IgD-negative memory B cell (primary cell): ENCODE data around the gene C17orf113. TPM values are rescaled to one million over a fixed set of nuclear protein-coding genes. Genes with fewer than 3 reads are reported as not detected.

Source experiments
- H3K27ac Mint-ChIP-seq, 3 donors: one replicate each; pipeline ENCODE4 v1.8.0; 2020 to 2022; ENCODE audit warnings: mild to moderate bottlenecking in 3 of 3, mixed read lengths in 3 of 3, moderate library complexity in 1 of 3
- H3K27me3 Mint-ChIP-seq: one replicate; pipeline ENCODE4 v1.8.0; 2021; ENCODE audit warnings: mixed read lengths
- H3K36me3 Mint-ChIP-seq: one replicate; pipeline ENCODE4 v1.8.0; 2020; ENCODE audit warnings: mild to moderate bottlenecking, mixed read lengths
- H3K4me1 Mint-ChIP-seq, 3 donors: one replicate each; pipeline ENCODE4 v1.8.0; 2020 to 2022; ENCODE audit warnings: mixed read lengths in 3 of 3, mild to moderate bottlenecking in 1 of 3
- H3K4me3 Mint-ChIP-seq, 4 donors: one replicate each; pipeline ENCODE4 v1.8.0; 2020 to 2022; ENCODE audit warnings: mild to moderate bottlenecking in 4 of 4, mixed read lengths in 4 of 4, moderate library complexity in 3 of 4
- H3K9me3 Mint-ChIP-seq, 3 donors: one replicate each; pipeline ENCODE4 v1.8.0; 2020 to 2021; ENCODE audit warnings: mixed read lengths in 3 of 3, mild to moderate bottlenecking in 1 of 3
- polyA plus RNA-seq: library from polyadenylated mRNA; unstranded; fragments of 300-500 nt; fragmentation: Illumina TruSeq; gene quantifications from one replicate; pipeline ENCODE4 v1.2.3, GENCODE V29; 2021

C17orf113 gene
- 0.48 TPM for polyA plus RNA-seq

GRCh38 chr17:42050393-42051012 lies at the start of gene C17orf113:
C17orf113 (minus strand) TSS chr17:42050601; CDS start chr17:42043376, 7,225 bp downstream.
- Mint-ChIP-seq H3K36me3 (peaks cover 3% of the 10 kb centered on the region), H3K4me1 (peaks cover 5 to 11% (median 5%) of the 10 kb centered on the region in 3 donors), H3K27me3 (peaks cover 18% of the 10 kb centered on the region), H3K9me3 (no peaks in the 10 kb centered on the region), H3K4me3 (peak within 1 kb of the TSS; percentile 75 to 96 (median 88)), H3K27ac (peak within 1 kb of the TSS in 2 of 3 donors; percentile 39 to 64)

DNA sequence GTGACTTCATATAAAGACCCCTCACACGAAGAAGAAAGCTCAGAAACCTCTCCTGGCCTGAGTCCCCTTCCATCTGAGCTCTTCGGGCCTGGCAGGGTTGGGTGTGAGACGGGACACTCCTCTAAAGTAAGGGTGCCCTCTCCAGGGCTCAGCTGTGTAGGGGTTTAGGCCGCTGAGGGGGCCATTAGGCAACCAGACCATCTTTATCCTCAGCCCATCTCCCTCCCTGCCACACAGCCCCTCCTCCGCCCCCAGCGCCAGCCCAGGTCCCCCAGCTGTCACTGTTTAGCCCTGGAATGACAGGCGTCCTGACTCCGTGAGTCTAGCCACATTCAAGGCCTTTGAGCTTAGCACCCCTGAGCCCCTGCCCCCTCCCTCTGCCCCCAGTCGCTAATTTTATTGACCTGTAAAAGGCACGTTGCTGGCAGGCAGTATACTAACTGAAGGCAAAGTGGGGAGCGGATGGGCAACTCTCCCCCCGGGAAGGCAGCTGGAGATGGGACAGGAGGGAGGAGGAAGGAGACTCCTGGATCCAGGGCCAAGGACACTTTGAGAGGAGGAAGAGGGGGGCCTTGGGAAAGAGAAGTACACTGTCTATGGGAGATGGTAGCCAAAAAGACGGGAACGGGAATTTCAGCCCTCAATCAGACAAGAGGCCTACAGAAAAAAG lies 48.5 kb upstream of the C17orf113 start:
- Mint-ChIP-seq H3K9me3 (no peaks in the 10 kb centered on the region), H3K27me3 (peaks cover 11% of the 10 kb centered on the region), H3K27ac (no peak overlapping the region), H3K36me3 (peaks cover 2% of the 10 kb centered on the region), H3K4me1 (peaks cover 0 to 11% (median 5%) of the 10 kb centered on the region in 3 donors), H3K4me3 (peak overlapping the region in 3 of 4 donors; percentile 46 to 81 (median 73))

- H3K36me3 Mint-ChIP-seq, result peaks cover 2% of the 10 kb centered on the region
- H3K9me3 Mint-ChIP-seq, result no peaks in the 10 kb centered on the region
- no peak within 1 kb of the TSS for H3K27ac Mint-ChIP-seq
- H3K27me3 Mint-ChIP-seq, result peaks cover 11% of the 10 kb centered on the region
- H3K4me1 Mint-ChIP-seq, result peaks cover 0 to 11% (median 5%) of the 10 kb centered on the region in 3 donors
- peak within 1 kb of the TSS; percentile 62 to 83 (median 74) for H3K4me3 Mint-ChIP-seq
Observed at GRCh38 chr17:42097691-42098631, 47.6 kb upstream of the C17orf113 start, which contains the start of gene ZNF385C. ZNF385C (minus strand) TSS chr17:42098473; CDS start chr17:42063056, 35,417 bp downstream.

DNA sequence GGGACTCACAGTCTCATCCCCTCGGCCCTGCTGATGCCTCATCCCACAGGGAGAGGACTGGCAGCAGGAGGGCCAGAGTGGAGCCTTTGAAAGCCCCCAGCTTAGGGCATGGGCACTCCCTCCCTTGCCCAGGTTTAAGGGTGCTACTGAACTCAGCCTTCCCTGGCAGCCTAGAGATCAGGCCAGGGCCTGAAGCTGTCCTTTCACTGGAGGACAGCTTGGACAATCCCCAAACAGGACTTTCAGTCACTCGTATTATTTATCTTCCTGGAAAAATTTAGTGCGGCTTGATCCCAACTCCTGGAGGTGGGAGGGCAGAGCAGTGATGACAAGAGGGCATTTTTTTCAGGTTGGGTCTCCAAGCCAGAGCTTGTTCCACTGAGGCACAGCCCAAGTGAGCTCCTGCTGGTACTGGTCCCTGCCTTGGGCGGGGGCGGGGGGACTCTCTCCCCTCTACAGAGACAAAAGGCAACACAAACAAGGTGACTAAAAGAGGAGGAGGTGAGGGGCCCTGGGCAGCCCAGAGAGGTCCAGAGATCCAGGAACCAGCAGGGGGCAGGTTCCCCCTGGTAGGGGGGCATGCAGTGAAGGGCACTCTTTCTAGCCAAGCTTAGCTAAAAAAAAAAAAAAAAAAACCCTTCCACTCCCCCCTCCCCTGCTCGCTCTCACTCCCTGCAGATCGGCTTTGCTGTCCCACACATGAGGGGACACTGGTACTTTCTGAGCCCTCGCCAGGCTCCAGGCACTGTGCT lies 46.1 kb upstream of the C17orf113 start:
- Mint-ChIP-seq H3K27me3 (peaks cover 14% of the 10 kb centered on the region), H3K27ac (no peak overlapping the region), H3K9me3 (no peaks in the 10 kb centered on the region), H3K4me1 (peaks cover 0 to 7% (median 3%) of the 10 kb centered on the region in 3 donors), H3K4me3 (peak overlapping the region in 1 of 4 donors; percentile 84), H3K36me3 (no peaks in the 10 kb centered on the region)

DNA sequence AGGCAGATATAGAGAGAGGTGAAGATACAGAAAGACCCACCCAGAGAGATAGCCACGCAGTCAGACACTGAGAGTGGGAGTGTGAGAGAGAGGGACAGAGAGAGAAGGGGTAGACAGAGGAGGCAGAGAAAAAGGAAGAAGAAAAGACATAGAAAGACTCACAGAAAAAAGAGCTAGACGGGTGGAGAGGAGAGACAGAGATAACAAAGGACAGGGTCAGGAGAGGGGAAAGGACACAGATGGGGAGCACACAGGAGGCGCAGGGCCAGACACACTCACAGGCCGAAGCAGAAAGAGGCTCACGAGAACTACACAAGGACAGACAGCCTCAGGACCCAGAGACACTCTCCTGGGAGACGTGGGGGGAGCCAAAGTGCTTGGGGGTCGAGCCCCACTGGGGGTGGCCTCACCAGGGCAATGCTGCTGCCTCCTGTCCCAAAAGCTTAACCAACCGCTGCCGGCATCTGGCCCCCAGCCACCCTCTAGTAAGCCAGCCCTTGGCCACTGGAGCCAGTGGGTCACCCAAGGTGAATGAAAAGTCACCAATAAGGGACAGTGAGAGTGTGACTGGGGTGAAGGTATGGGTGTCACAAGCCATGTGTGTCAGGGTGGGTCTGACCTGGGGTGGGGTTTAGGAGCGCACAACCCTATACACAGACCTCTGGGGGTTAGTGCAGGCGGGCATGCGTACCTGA lies 44.1 kb upstream of the C17orf113 start:
- Mint-ChIP-seq H3K27me3 (peaks cover 14% of the 10 kb centered on the region), H3K27ac (peak overlapping the region in 1 of 3 donors; percentile 14), H3K9me3 (no peaks in the 10 kb centered on the region), H3K4me1 (peaks cover 0 to 7% (median 3%) of the 10 kb centered on the region in 3 donors), H3K4me3 (no peak overlapping the region), H3K36me3 (peaks cover 1% of the 10 kb centered on the region)

- peaks cover 0 to 6% (median 2%) of the 10 kb centered on the region in 3 donors for H3K4me1 Mint-ChIP-seq
- no peak overlapping the region for H3K4me3 Mint-ChIP-seq
- H3K36me3 Mint-ChIP-seq, result peaks cover 1% of the 10 kb centered on the region
- peaks cover 15% of the 10 kb centered on the region for H3K27me3 Mint-ChIP-seq
- no peaks in the 10 kb centered on the region for H3K9me3 Mint-ChIP-seq
- H3K27ac Mint-ChIP-seq, result no peak overlapping the region
Observed at GRCh38 chr17:42092939-42093338, 42.5 kb upstream of the C17orf113 start.

GRCh38 chr17:42090964-42091790 lies 40.8 kb upstream of the C17orf113 start:
- Mint-ChIP-seq H3K27ac (no peak overlapping the region), H3K36me3 (peaks cover 1% of the 10 kb centered on the region), H3K27me3 (peaks cover 8% of the 10 kb centered on the region), H3K4me3 (no peak overlapping the region), H3K9me3 (no peaks in the 10 kb centered on the region), H3K4me1 (no peaks in the 10 kb centered on the region)

DNA sequence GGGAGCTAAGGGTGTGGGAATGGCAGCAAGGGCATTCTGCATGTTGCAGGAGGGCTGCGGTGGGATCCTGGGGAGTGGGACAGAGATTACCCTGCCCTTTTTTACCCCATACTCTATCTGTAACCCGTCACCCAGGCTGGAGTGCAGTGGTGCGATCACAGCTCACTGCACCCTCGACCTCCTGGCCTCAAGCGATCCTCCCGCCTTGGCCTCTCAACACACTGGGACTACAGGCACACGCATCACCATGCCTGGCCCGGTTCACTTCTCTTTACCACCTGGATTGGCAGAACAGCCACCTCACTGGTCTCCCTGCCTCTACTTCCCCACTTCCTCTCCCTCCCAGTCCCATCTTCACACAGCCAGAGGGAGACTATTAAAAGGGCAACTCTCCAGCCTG lies 38.3 kb upstream of the C17orf113 start:
- Mint-ChIP-seq H3K27me3 (peaks cover 5% of the 10 kb centered on the region), H3K9me3 (no peaks in the 10 kb centered on the region), H3K27ac (no peak overlapping the region), H3K4me1 (no peaks in the 10 kb centered on the region), H3K36me3 (peaks cover 1% of the 10 kb centered on the region), H3K4me3 (peak overlapping the region in 1 of 4 donors; percentile 43)

GRCh38 chr17:42087736-42088705 lies 37.6 kb upstream of the C17orf113 start:
- no peak overlapping the region for H3K4me3 Mint-ChIP-seq
- H3K27ac Mint-ChIP-seq, result no peak overlapping the region
- H3K27me3 Mint-ChIP-seq, result peaks cover 5% of the 10 kb centered on the region
- H3K9me3 Mint-ChIP-seq, result no peaks in the 10 kb centered on the region
- no peaks in the 10 kb centered on the region for H3K4me1 Mint-ChIP-seq
- H3K36me3 Mint-ChIP-seq, result peaks cover 1% of the 10 kb centered on the region

DNA sequence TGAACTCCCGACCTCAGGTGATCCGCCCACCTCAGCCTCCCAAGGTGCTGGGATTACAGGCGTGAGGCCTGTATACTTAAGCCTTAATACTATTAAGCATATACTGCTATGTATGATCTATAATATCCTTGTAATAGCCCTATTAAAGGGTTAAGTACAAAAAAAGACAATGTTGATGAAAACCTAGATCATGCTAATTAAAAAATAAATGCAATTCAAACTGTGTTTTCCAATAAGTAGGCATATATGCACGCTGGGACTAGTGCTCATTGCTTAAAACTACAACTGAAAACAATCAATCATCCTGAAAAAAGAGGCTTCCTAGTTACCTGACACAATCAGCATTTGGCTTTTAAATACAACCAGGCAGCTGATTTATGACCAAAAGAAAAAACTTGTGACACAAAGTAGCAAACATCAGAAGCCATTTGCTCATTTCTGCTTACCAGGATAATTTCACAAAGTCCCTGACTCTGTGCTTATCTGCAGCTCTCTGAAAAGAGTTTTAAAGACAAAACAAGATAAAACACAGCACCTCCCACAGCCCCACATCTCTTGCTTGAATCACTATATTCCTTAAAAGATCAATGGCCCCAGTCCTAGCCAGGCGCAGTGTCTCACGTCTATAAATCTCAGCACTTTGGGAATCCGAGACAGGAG lies 36.8 kb upstream of the C17orf113 start:
- no peaks in the 10 kb centered on the region for H3K9me3 Mint-ChIP-seq
- peaks cover 1% of the 10 kb centered on the region for H3K36me3 Mint-ChIP-seq
- H3K4me3 Mint-ChIP-seq, result no peak overlapping the region
- no peaks in the 10 kb centered on the region for H3K4me1 Mint-ChIP-seq
- H3K27me3 Mint-ChIP-seq, result peaks cover 4% of the 10 kb centered on the region
- no peak overlapping the region for H3K27ac Mint-ChIP-seq

DNA sequence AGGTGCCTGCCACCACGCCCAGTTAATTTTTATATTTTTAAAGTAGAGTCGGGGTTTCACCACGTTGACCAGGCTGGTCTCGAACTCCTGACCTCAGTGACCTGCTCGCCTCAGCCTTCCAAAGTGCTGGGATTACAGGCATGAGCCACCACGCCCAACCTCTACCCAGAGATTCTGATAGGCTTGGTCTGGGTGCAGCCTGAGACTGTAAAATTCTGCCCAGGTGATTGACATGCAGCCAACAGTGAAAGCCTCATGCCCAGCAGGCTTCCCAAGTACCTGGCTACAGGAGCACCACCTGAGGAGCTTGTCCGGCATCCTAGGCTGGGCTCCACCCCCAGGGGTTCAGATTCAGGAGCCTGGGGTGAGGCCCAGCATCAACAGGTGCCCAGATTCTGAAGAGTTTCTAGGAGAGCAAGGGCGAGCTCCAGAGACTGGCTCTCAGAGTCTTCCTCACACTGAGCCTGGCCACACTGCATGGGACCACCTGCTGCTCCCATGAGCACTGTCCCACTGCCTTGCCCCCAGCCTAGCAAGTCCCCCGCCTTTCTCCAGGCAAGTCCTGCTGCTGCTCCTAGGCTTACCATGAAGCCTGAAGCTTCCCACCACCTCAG lies 31.2 kb upstream of the C17orf113 start:
- no peaks in the 10 kb centered on the region for H3K4me1 Mint-ChIP-seq
- no peak overlapping the region for H3K27ac Mint-ChIP-seq
- no peaks in the 10 kb centered on the region for H3K9me3 Mint-ChIP-seq
- no peaks in the 10 kb centered on the region for H3K36me3 Mint-ChIP-seq
- no peak overlapping the region for H3K4me3 Mint-ChIP-seq
- H3K27me3 Mint-ChIP-seq, result no peaks in the 10 kb centered on the region

GRCh38 chr17:42079541-42079940 lies 29.1 kb upstream of the C17orf113 start:
- no peaks in the 10 kb centered on the region for H3K27me3 Mint-ChIP-seq
- H3K36me3 Mint-ChIP-seq, result no peaks in the 10 kb centered on the region
- H3K27ac Mint-ChIP-seq, result peak overlapping the region in 1 of 3 donors; percentile 50
- no peaks in the 10 kb centered on the region for H3K4me1 Mint-ChIP-seq
- H3K4me3 Mint-ChIP-seq, result no peak overlapping the region
- H3K9me3 Mint-ChIP-seq, result no peaks in the 10 kb centered on the region
